Natural killer cell (primary cell): ENCODE results near the gene TRAF7. TPM values are rescaled to one million over a fixed set of nuclear protein-coding genes. Genes with fewer than 3 reads are reported as not detected.
"Not testable (repeated sequence)": the region's sequence is repeated elsewhere in the genome, so short reads cannot be mapped to it uniquely, and the experiment has no call there.

Experiments
- ATAC-seq, 3 donors: fragments of 150-1000 bp in 2 of 3; fragments of 200-7000 bp in 1 of 3; cut with Tn5 transposase; 1 replicate in 1 of 3; 2 replicates in 2 of 3; pipeline ENCODE4 v1.10.0; 2021; ENCODE audit warnings: mild to moderate bottlenecking in 2 of 3, moderate library complexity in 2 of 3
- DNase-seq, 2 donors: peaks; one replicate each; pipeline versions ENCODE4 v3.0.0 to v3.0.0-alpha.2; 2013 to 2021; ENCODE audit warnings: mixed read lengths in 1 of 2
- H3K27ac ChIP-seq: one replicate; pipeline ENCODE4 v1.5.1; 2013; ENCODE audit warnings: mild to moderate bottlenecking, low read length
- H3K27me3 ChIP-seq: one replicate; pipeline ENCODE4 v1.6.1; 2013; ENCODE audit warnings: low read length; ENCODE audit not compliant: control insufficient read depth, insufficient read depth
- H3K36me3 ChIP-seq: one replicate; pipeline ENCODE4 v1.6.1; 2013; ENCODE audit warnings: low read length; ENCODE audit not compliant: control insufficient read depth, insufficient read depth
- H3K4me1 ChIP-seq: one replicate; pipeline ENCODE4 v1.6.1; 2013; ENCODE audit warnings: low read length; ENCODE audit not compliant: control insufficient read depth, insufficient read depth
- H3K4me3 ChIP-seq: one replicate; pipeline ENCODE4 v1.5.1; 2013; ENCODE audit warnings: low read length
- H3K9me3 ChIP-seq: one replicate; pipeline ENCODE4 v1.6.1; 2013; ENCODE audit warnings: low read length; ENCODE audit not compliant: control insufficient read depth, insufficient read depth
- H3K27ac Mint-ChIP-seq, 2 donors: one replicate each; pipeline ENCODE4 v1.8.0; 2022; ENCODE audit warnings: mild to moderate bottlenecking in 2 of 2, mixed read lengths in 2 of 2, moderate library complexity in 1 of 2
- H3K27me3 Mint-ChIP-seq, 2 donors: one replicate each; pipeline ENCODE4 v1.8.0; 2022; ENCODE audit warnings: low read depth in 2 of 2, mixed read lengths in 2 of 2
- H3K36me3 Mint-ChIP-seq: one replicate; pipeline ENCODE4 v1.8.0; 2022; ENCODE audit warnings: mixed read lengths
- H3K4me1 Mint-ChIP-seq, 2 donors: one replicate each; pipeline ENCODE4 v1.8.0; 2022; ENCODE audit warnings: mixed read lengths in 2 of 2
- H3K4me3 Mint-ChIP-seq: one replicate; pipeline ENCODE4 v1.8.0; 2022; ENCODE audit warnings: mild to moderate bottlenecking, moderate library complexity, mixed read lengths
- H3K9me3 Mint-ChIP-seq, 2 donors: one replicate each; pipeline ENCODE4 v1.8.0; 2022; ENCODE audit warnings: mixed read lengths in 2 of 2
- CTCF ChIP-seq: fragments of 200-600 bp; IDR thresholded peaks from one replicate; pipeline ENCODE4 v1.8.0; 2022; ENCODE audit warnings: antibody characterized with exemption
- WGBS: methylation state at CpG from one replicate; pipeline ENCODE4 v1.1.7; 2013; ENCODE audit warnings: missing lambda C conversion rate; ENCODE audit not compliant: insufficient coverage; 5-methylcytosine and 5-hydroxymethylcytosine counted together
- intact Hi-C: fragments of 100-400 bp; cut with micrococcal nuclease; formaldehyde crosslinking; loops from one replicate; pipeline ENCODE4 v1.14.2; 2022
- total RNA-seq, 4 donors: library from RNA; stranded (reverse); fragments of 120-200 nt in 1 of 4; gene quantifications; one replicate each; pipeline versions ENCODE4 v1.2.3 to v1.2.4, GENCODE V29; 2013 to 2022

TRAF7 gene
- total RNA-seq, 3 donors from 2014 or later (not counting 1 experiment from before 2014, with no cell fraction given): 29.3 to 39.1 (median 37.3) TPM

GRCh38 chr16:2121853-2122252, 33.7 kb upstream of the TRAF7 start:
- H3K9me3 ChIP-seq: no peaks in the 10 kb centered on the region
- no peak overlapping the region for H3K4me3 ChIP-seq
- Mint-ChIP-seq H3K36me3 (no peaks in the 10 kb centered on the region), H3K4me1 (peaks cover 11 to 18% of the 10 kb centered on the region in 2 donors), H3K27me3 (no peaks in the 10 kb centered on the region), H3K4me3 (no peak overlapping the region), H3K9me3 (no peaks in the 10 kb centered on the region), H3K27ac (peak overlapping the region in 1 of 2 donors; percentile 14)
- peaks cover 10% of the 10 kb centered on the region for H3K4me1 ChIP-seq
- TF ChIP-seq CTCF: no peak
- no peaks in the 10 kb centered on the region for H3K27me3 ChIP-seq
- ATAC-seq (peak in 1 of 3 donors; percentile 15), DNase-seq (no peak)
- no peak overlapping the region for H3K27ac ChIP-seq
- 95% methylated on average over 17 of the region's 19 CpGs for WGBS
- no peaks in the 10 kb centered on the region for H3K36me3 ChIP-seq
- intact Hi-C loops: no loop called here

GRCh38 chr16:2122429-2122828, 33.2 kb upstream of the TRAF7 start:
- Histone ChIP-seq H3K9me3 (no peaks in the 10 kb centered on the region), H3K27ac (no peak overlapping the region), H3K36me3 (no peaks in the 10 kb centered on the region), H3K4me1 (peaks cover 10% of the 10 kb centered on the region), H3K27me3 (no peaks in the 10 kb centered on the region), H3K4me3 (no peak overlapping the region)
- Mint-ChIP-seq H3K27ac (no peak overlapping the region), H3K4me1 (peaks cover 11 to 23% of the 10 kb centered on the region in 2 donors), H3K27me3 (no peaks in the 10 kb centered on the region), H3K4me3 (no peak overlapping the region), H3K9me3 (no peaks in the 10 kb centered on the region), H3K36me3 (no peaks in the 10 kb centered on the region)
- intact Hi-C loops: no loop called here
- DNase-seq (no peak), ATAC-seq (no peak)
- WGBS: 90% methylated on average over 15 of the region's 17 CpGs
- no peak for TF ChIP-seq CTCF

DNA sequence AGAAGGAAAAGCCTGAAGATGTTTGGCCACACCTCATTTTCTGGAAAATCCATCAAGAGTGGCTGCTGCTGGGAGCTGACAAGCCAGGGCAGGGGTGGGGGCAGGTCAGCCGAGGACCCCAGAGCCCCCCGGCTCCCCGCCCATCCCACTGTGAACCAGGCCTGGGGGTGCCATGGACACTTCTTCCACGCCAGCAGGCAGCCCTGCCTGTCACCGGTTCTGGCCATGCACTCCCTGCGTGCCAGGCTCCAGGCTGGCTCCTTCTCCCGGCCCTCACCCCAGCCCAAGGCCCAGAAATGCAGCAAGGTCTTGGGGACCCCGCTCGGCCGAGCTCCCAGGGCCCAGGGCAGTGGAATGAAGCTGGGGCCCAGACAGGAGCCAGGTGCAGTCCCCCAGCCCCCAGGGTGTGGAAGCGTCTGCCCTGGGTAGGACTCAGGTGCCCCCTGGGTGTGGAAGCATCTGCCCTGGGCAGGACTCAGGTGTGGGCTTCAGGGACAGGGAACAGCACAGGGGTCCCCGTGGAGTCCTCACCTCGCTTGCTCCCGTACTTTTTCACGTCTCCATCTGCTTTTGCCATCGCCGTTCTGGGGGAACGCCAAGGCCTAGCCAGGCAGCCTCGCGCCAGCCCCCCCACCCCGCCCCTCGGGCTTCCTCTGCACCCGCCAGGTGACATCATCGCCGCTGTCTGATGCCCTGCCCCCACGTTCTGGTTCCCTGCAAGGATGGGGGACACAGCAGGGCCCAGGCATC, 32.5 kb upstream of the TRAF7 start:
- intact Hi-C loops: not testable (repeated sequence)

DNA sequence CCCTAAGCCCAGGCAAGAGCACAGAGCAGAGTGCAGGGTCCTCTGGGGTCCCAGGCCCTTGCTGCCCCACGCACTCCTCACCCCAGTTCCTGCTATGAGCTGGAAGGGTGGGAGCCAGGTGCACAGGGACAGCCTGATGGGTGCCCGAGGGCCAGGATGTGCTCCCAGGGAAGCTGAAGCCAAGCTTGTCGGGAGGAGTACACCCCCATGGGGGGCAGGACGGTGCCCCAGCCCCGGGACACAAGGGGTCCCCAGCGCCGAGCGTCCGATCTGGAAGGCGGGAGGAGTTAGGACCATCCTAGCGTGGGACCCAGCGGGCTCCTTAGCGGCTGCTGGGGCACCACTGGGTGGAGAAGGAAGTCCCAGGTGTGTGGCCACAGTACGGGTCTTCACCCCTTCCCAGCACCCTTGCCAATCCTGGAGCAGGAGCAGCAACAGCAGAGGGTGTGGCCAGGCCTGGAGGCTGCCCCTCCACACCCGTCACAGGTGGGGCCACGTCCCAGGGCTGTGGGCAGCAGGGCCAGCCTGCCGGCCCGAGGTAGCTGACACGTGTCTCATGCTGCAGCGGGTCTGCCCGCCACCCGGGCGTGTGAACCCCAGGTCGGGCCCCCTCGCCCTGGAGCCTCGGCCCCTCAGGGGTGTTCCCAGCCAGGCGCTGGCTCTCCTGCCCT, 31.7 kb upstream of the TRAF7 start:
- intact Hi-C loops, ATAC-seq, H3K27ac Mint-ChIP-seq, H3K36me3 ChIP-seq, H3K4me3 Mint-ChIP-seq, H3K27me3 Mint-ChIP-seq, H3K27me3 ChIP-seq, H3K9me3 Mint-ChIP-seq, H3K9me3 ChIP-seq, DNase-seq, H3K27ac ChIP-seq, H3K4me3 ChIP-seq, H3K36me3 Mint-ChIP-seq: not testable (repeated sequence)
- WGBS: 66% methylated on average over 18 of the region's 27 CpGs
- H3K4me1 Mint-ChIP-seq: peaks cover 17 to 28% of the 10 kb centered on the region in 2 donors
- peaks cover 17% of the 10 kb centered on the region for H3K4me1 ChIP-seq

More for the DNA sequence above, 32.5 kb upstream of the TRAF7 start:
- H3K27me3 ChIP-seq, H3K36me3 ChIP-seq, H3K4me3 ChIP-seq, H3K27ac ChIP-seq, H3K27ac Mint-ChIP-seq, H3K36me3 Mint-ChIP-seq, H3K27me3 Mint-ChIP-seq, H3K9me3 Mint-ChIP-seq, ATAC-seq, H3K9me3 ChIP-seq, DNase-seq, H3K4me3 Mint-ChIP-seq: not testable (repeated sequence)
- H3K4me1 ChIP-seq: peaks cover 10% of the 10 kb centered on the region
- peaks cover 11 to 23% of the 10 kb centered on the region in 2 donors for H3K4me1 Mint-ChIP-seq
- 88% methylated on average over 11 of the region's 26 CpGs for WGBS

DNA sequence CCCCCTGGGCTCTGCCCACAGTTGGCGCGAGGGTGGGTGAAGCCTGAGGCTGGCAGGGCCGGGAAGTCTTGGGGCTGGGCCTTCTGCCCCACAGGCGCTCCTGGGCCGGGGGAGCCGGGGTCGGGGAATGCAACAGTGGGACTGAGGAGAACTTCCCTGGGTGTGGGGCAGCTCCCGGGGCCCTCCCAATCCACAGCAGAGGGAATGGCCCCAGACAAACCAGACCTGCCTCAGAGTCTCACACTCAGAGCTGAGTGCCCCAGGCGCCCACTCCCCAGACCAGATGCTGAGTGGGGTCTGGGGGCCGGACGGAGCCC, 31.2 kb upstream of the TRAF7 start:
- WGBS: 59% methylated on average over 11 of the region's 11 CpGs
- H3K27me3 Mint-ChIP-seq, H3K27ac ChIP-seq, H3K36me3 Mint-ChIP-seq, intact Hi-C loops, H3K9me3 Mint-ChIP-seq, H3K9me3 ChIP-seq, H3K36me3 ChIP-seq, H3K4me3 Mint-ChIP-seq, DNase-seq, ATAC-seq, H3K27ac Mint-ChIP-seq, H3K27me3 ChIP-seq, H3K4me3 ChIP-seq: not testable (repeated sequence)
- peaks cover 17 to 28% of the 10 kb centered on the region in 2 donors for H3K4me1 Mint-ChIP-seq
- peaks cover 22% of the 10 kb centered on the region for H3K4me1 ChIP-seq

DNA sequence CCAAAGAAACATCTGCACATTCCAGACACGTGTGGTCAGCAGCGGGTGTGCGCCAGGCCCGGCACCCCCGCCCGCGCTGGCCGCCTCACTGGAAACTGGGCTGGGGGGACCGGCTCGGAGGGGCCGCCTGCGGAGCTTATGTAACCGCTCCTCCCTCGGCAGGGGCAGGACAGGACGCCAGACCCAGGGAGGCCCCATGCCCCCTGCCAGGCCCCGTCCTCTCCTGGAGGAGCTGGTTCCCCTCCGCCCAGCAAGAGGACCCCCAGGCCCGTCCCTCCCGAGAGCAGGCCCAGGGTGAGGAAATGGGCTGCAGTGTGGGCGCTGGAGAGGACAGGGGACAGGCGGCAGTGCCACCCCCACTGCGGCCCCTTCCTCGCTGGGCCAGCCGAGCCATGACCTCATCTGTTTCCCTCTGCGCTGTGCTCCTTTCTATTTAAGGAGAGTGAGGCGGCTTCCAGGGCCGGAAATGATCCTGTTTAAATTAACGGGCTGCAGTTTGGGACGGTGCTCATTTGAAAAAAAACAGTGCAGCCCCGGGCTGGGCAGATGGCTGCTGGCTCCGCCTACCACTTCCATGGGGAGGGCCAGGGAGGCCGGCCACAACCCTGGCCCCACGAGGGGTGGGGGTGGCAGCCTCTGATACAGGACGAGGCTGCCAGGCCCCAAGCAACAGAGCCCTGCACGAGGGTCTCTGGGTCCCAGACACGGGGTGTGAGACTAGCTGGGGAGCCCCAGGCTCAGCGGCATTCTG, 30.7 kb upstream of the TRAF7 start:
- H3K36me3 ChIP-seq, H3K4me3 Mint-ChIP-seq, H3K36me3 Mint-ChIP-seq, DNase-seq, H3K9me3 Mint-ChIP-seq, H3K4me3 ChIP-seq, ATAC-seq, intact Hi-C loops, H3K27me3 ChIP-seq, H3K27me3 Mint-ChIP-seq, H3K27ac ChIP-seq, H3K27ac Mint-ChIP-seq, H3K9me3 ChIP-seq: not testable (repeated sequence)
- H3K4me1 Mint-ChIP-seq: peaks cover 17 to 28% of the 10 kb centered on the region in 2 donors
- H3K4me1 ChIP-seq: peaks cover 22% of the 10 kb centered on the region
- 43% methylated on average over 36 of the region's 37 CpGs for WGBS
